ENCODE data around the gene PEX5L.

PEX5L gene

GRCh38 chr3:179766416-179767133 is 270.2 kb downstream of the PEX5L start:
- DNase-seq: no peak

GRCh38 chr3:179765396-179765795 is 271.3 kb downstream of the PEX5L start:
- no peak for DNase-seq

- no peak for DNase-seq
These were observed 275.8 kb downstream of the PEX5L start for GRCh38 chr3:179760944-179761343.

GRCh38 chr3:179750720-179751328 is 285.9 kb downstream of the PEX5L start:
- DNase-seq: no peak

- DNase-seq: no peak
These were observed 291.0 kb downstream of the PEX5L start for GRCh38 chr3:179745716-179746115.

GRCh38 chr3:179745079-179745478 is 291.7 kb downstream of the PEX5L start:
- DNase-seq: no peak

All from activated CD8-positive, alpha-beta memory T cell treated with anti-CD3 and anti-CD28 coated beads, Interleukin-2, amount 50 U/mL, for 48 hours (primary cell).